RKO (cell line): ENCODE results near the gene COPB1.
A peak's percentile ranks its signal among the peaks of the same experiment; 100 is the strongest.
"Not testable (repeated sequence)": the region's sequence is repeated elsewhere in the genome, so short reads cannot be mapped to it uniquely, and the experiment has no call there.

ENCODE experiments used
- DNase-seq: peaks from one replicate; pipeline ENCODE4 v3.0.0-alpha.2; 2016; ENCODE audit warnings: low spot score

Gene COPB1, protein sequence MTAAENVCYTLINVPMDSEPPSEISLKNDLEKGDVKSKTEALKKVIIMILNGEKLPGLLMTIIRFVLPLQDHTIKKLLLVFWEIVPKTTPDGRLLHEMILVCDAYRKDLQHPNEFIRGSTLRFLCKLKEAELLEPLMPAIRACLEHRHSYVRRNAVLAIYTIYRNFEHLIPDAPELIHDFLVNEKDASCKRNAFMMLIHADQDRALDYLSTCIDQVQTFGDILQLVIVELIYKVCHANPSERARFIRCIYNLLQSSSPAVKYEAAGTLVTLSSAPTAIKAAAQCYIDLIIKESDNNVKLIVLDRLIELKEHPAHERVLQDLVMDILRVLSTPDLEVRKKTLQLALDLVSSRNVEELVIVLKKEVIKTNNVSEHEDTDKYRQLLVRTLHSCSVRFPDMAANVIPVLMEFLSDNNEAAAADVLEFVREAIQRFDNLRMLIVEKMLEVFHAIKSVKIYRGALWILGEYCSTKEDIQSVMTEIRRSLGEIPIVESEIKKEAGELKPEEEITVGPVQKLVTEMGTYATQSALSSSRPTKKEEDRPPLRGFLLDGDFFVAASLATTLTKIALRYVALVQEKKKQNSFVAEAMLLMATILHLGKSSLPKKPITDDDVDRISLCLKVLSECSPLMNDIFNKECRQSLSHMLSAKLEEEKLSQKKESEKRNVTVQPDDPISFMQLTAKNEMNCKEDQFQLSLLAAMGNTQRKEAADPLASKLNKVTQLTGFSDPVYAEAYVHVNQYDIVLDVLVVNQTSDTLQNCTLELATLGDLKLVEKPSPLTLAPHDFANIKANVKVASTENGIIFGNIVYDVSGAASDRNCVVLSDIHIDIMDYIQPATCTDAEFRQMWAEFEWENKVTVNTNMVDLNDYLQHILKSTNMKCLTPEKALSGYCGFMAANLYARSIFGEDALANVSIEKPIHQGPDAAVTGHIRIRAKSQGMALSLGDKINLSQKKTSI

GRCh38 chr11:14499560-14500180 is at the start of gene COPB1:
COPB1 (minus strand) TSS chr11:14499811; CDS start chr11:14498928, 883 bp downstream.
- peak; percentile 94 for DNase-seq

GRCh38 chr11:14547440-14547839 is 47.8 kb upstream of the COPB1 start:
- DNase-seq: no peak

GRCh38 chr11:14546672-14547071 is 47.1 kb upstream of the COPB1 start:
- DNase-seq: peak; percentile 5

DNA sequence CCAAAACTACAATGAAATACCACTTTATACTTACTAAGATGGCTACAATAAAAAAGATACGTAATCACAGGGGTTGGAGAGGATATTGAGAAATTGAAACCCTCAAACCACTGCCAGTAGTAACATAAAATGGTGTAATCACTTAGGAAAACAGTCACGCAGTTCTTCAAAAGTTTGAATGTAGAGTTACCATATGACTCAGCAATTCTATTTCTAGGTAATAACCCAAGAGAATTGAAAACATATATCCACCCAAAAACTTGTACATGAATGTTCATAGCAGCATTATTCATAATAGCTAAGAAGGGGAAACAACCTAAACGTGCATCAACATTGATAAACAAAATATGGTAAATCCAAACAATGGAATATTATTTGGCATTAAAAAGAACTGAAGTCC is 45.0 kb upstream of the COPB1 start:
- DNase-seq: no peak

- DNase-seq: no peak
These were observed 43.6 kb upstream of the COPB1 start for GRCh38 chr11:14543260-14543659.

GRCh38 chr11:14542324-14542723 is 42.7 kb upstream of the COPB1 start:
- DNase-seq: no peak

DNA sequence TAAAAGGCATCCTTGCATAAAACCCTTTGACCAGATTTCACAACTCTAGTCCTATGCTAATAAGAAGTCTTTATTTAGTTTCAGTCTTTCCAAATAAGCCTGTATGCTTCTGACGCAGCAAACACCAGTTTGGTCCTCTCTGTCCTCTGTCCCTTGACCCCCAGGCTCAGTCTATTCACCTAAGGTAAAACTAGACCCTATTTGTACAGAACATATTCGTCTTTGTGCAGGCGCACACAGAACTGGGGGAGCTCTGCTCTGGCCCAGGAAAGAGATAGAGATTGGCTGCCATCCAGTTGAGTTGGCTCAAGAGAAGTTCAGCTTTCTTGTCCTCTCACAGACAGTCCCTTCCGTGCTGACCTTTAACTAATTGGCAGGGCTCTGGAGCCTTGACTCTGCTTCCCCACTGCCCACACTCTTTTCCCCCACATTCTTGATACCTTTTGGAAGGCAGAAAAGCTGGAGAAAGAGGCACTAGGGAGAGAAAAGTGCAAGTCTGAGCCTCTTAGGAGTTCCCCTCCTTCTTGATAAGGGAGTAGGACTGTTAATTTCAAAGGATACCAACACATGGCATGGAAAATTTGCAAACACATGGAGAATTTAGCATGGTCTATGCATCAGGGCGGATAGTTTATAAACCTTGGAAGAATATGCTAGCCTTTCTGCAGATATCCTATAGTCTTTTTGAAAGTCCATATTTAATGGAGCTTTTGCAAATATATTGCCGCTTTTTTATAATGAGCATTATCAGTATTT is 41.8 kb upstream of the COPB1 start:
- DNase-seq: no peak

GRCh38 chr11:14539982-14540421 is 40.4 kb upstream of the COPB1 start:
- no peak for DNase-seq

DNA sequence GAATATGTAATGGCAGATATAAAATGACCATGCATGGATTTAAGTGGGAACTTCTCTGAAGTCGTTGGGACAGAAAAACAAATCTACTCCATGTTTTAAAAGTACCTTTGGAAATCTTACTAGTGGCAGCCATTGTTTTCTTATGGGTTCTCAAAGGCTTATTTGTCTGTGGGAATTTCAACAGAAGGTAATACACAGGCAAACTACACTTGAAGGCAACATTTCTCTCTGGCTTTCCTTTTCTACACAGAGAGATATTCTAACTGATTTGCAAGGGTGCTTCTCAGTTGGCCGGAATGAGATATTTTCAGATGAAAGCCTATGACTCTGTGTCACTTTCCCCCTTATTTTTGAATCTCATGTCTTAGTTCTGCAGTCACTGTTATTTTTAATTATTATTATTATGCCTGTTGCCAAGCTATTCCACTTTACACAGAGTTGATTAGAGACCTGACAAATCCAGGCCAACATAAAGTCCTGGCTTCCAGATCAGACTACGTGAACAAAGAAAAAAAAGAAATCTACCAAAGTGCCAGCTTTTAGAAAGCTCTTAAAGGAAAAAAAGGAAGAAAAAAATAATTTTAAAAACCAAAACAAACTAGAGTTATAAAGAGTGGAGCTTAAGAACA is 39.4 kb upstream of the COPB1 start:
- no peak for DNase-seq

DNA sequence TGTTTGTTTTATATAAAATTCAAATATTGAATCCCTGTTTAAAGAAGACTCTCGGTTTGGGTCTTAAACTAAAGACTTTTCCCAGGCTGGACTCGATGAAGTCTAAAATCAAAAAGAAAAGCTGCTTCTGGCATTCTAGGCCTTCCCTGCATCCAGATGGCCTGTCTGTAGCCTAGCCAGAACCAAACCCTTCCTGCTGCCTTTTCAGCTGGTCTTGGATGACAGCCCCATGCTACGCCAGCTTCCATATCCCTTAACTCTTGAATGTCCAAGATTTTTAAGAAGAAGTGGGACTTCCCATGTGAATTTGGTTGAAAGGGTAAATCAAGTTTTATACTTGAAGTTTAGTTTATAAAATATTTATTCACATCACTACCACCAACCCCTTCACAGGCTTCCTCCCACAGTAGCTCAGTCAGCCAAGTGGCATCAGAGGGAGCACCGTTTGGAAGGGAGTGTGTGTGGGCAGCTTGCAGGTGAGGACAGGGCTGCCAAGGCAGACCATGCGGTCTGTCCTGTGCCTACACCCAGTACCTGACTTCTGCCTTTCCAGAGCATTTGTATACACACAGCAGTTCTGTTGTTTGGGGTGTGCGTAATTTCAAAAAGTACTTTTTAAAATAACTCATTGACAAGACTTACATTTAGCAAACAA is 38.8 kb upstream of the COPB1 start:
- no peak for DNase-seq

- peak; percentile 59 for DNase-seq
These were observed 37.6 kb upstream of the COPB1 start for GRCh38 chr11:14537134-14537599.

GRCh38 chr11:14535166-14535565 is 35.6 kb upstream of the COPB1 start:
- not testable (repeated sequence) for DNase-seq

DNA sequence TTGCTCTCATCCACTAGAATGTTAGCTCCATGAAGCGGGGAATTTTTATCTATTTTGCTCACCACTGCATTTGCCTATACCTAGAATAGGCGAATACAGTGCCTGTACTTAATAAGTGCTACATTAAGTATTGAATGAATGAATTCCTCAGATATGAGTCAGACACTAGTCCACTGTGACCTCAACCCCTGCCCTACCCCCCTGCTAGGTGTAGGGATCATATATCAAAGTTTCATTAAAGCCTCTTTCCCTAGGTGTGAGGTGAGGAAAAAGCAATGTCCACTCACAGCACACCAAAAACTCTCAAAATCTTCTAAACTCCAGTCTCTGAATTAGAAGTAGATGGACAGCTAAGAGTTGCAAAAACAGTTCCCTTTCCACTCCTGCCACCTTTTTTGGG is 30.3 kb upstream of the COPB1 start:
- DNase-seq: no peak

DNA sequence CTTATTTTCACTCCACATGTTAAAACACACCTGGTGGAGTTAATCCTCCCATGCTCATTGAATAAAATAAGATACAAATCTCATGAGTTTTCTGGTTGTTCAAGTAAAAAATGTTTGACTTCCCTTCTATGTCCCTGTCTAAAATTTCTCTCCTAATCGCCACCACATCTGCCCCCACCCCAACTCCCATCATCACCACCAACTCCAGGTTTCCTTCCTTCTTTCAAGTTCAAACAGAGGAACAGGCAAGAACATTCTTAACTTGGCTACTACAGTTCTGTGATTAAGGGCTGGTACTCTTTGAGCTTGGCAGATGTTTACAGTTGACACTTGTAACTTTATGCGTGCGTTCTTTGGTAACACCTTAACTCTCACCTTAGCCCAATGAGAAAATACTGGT is 29.7 kb upstream of the COPB1 start:
- DNase-seq: no peak

DNA sequence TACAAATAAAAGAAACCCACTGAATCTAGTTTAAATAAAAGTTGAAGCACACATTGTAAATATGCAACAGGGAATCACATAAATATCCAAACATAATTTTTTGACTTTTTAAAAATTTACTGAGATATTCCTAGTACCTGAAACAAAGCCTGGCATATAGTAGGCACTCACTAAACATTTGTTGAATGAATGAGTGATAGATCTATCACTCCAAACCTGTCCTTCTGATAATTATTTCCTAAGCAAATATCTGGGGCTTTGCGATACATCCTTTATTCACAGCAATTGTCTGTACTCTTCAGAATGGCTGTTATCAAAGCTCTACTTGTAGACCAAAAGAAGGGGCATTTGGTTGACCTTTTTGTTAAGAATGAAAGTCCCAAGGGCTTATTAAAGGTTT is 23.2 kb upstream of the COPB1 start:
- DNase-seq: no peak

- DNase-seq: no peak
These were observed 22.6 kb upstream of the COPB1 start for GRCh38 chr11:14522245-14522644.

DNA sequence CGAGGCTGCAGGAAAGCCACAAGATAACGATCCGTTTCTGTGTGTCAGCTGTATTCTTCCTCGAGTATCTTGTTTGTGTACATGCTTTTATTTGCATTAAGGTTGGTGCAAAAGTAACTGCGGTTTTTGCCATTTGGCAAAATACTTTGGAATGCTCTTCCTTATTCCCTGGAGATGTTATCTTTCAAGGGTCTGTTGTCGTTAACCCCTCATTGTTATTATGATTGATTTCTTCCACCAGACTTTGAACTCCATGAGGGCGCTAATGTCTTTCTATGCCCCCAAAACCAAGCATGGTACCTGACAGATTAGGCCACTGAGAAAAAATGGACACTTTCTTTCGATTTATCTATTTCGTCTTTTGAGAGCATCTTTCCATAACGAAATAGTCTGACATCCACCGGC is 21.1 kb upstream of the COPB1 start:
- DNase-seq: no peak

DNA sequence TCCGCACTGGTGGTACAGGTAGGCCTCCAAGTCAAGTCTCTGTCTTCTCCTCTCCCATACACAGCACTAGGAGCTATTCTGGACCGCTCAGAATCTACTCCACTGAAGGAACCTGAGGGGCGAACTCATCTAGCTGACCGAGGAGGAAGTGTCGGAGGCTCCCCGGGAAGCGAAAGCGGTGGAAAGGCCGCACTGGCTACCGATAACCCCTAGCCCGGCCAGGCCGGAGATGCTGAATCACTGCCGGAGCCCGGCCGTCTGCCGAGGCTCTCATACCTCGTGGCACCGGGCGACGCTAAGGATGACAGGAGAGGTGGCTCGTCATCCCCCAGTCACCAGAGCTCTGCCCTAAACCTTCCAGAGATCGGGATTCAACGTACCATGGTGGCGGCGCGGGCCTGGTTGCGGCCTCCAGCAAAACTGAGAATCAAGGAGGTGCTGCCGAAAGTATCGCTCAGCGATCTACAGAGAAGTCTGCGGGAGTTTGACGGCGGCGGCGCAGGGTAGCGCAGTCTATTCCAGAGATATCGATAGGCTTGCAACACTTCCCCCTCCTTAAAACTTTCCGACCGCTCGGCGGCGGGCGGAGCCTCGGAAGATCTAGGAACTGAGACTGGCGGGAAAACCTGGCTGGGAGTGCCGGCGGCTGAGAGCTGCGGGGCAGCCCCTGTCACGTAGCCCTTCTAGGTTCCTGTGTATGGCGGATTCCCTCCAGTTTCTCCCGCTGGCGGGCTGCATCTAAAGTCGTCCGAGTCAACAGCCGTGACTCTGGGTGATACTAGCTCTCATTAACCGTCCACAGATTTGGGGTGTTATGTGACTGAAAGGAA is 20.5 kb upstream of the COPB1 start, which contains the start of gene PSMA1:
Gene PSMA1 (minus strand): TSS at position 470 of the 830 bp plus-strand sequence. CDS start 87 bp downstream, at position 383.
- DNase-seq: peak; percentile 98

DNA sequence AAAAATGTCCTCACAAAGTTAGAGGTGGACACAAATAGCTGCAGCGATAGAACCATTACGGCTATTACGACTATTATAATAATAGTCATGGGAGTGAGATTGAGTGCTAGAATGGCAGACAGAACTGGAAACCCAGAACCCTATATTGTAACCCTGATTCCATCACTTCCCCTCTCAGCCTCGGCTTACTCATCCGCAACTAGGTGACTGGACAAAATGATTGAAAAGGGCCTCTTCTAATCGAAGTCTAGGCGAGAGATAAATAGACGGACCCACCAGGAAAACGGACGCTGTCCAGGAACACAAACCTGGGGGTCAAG is 19.9 kb upstream of the COPB1 start:
- DNase-seq: peak; percentile 80

- no peak for DNase-seq
These were observed 19.2 kb upstream of the COPB1 start for GRCh38 chr11:14518820-14519219.
